H54 (cell line): ENCODE measurements around the gene ERH.

Experiments used
- DNase-seq: peaks from one replicate; pipeline ENCODE4 v3.0.0; 2011; ENCODE audit warnings: low spot score, mixed read lengths; ENCODE audit not compliant: insufficient read length
- FAIRE-seq: peaks from 3 replicates; lab custom pipeline; 2011; peaks lifted over from hg19 to GRCh38; lab: Jason Lieb, UNC
- POLR2A ChIP-seq: IDR thresholded peaks from 2 replicates; pipeline ENCODE4 v1.6.1; 2011; ENCODE audit warnings: low read depth, mild to moderate bottlenecking, low read length

ERH gene

GRCh38 chr14:69355607-69356281 is 42.4 kb downstream of the ERH start:
- FAIRE-seq (peak; percentile 74), DNase-seq (peak; percentile 53)
- no peak for TF ChIP-seq POLR2A

DNA sequence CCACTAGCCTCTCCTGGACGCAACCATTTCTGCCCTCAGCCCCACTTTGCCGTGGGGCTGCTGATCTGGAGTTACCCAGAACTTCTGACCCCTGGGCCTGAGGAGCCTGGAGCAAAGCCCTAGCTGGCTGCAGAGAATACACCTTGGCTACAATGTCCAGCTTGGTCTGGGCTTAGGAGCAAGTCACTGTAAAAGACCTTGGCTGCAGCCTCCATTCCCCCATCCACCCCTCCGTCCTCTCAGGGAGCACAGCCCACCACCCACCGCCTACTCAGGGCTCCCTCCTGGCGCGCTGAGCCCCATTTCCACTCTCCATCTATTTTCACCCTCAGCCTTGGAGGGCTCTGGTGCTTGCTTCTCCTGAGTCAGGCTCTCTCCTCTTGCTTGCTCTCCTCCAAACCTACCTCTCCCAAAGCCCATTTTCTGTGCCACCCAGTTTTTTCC is 42.9 kb downstream of the ERH start:
- no peak for TF ChIP-seq POLR2A
- DNase-seq: no peak
- FAIRE-seq: no peak

DNA sequence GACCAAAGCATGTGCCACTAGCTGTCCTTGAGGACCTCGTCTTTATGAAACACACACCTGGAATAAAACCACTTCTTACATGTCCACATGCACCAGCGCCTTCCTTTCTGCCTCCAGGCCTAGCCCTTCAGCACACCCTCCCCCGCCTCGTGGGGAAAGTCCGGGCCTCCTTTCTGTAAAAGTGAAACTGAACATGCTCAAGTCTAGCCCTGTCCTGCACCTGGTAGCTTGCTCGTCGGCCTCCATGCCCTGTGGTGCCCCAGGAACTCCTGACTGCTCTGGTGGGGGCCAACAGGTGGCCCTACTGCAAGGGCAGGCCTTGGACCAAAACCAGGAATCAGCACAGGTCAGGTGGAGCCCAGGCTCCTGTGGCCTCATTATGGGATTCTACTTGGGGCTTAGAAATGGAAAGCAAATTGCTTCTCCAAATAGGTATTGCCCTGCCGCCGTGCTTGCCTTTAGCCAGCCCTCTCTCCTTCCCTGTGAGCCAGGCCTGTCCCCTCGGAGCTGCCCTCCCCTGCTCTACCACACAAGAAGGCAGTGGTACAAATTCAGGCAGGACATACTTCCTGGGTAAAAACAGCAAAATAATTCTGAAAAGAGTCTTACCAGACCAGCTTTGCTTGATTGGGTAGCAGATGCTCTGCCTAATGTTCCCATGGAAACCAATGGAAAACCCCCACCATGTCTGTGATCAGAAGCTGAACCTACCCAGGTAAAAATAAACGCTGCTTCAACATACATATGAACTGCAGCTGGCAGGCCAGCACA is 43.5 kb downstream of the ERH start:
- no peak for TF ChIP-seq POLR2A
- DNase-seq (no peak), FAIRE-seq (no peak)

GRCh38 chr14:69353168-69353567 is 44.9 kb downstream of the ERH start:
- FAIRE-seq: no peak
- no peak for TF ChIP-seq POLR2A
- no peak for DNase-seq

DNA sequence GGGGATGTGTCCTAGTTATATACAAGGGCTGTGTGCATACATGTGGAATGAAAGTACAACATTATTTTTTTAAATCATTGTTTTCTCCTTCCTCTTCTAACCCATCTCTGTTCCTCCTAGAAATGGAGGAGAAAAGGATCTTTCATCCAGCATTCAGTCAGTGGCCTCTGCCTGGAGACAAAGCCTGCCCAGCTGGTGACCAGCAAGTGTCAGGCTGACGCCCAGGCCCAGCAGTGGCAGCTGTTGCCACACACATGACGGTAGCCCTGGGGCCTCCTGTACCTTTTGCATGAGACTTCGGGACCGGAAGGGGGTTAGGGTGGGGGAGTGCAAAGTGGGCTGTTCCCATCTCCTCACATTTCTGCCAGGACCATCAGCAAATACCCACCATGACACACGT is 46.2 kb downstream of the ERH start:
- no peak for DNase-seq
- no peak for TF ChIP-seq POLR2A
- no peak for FAIRE-seq

DNA sequence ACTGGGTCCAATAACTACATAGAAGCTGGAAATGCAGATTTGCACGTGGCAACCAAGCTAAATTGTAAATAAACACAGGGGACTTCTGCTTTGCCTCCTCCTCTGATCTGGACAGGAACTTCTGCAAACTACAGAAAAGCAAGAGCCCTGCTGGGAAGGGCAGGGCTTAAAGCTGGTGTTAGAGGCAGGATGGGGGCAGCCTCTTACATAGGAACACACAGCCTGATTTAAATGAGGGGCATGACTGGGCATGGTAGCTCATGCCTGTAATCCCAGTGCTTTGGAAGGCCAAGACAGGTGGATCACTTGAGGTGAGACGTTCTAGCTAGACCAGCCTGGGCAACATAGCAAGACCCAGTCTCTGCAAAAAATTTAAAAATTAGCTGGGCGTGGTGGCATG is 46.7 kb downstream of the ERH start:
- FAIRE-seq (no peak), DNase-seq (no peak)
- no peak for TF ChIP-seq POLR2A

DNA sequence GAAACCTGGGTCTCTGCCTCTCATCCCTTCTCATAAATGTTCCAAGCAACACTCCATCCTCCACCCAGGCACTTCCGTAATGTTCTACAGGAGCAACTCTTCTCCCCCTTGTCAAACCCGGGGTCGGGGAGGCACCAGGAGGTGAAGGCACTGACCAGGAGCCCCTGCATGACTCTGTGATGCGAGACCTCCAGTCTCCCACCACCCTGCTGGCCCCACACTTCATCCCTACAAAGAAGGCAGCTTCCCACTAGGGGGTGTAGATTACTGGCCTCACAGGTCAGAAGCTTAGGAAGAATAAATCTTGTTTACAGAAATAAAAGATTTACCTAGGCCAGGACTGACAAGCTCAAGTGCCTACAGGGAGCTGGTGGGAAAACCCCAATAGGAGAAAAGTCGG is 47.2 kb downstream of the ERH start:
- FAIRE-seq: no peak
- no peak for TF ChIP-seq POLR2A

DNA sequence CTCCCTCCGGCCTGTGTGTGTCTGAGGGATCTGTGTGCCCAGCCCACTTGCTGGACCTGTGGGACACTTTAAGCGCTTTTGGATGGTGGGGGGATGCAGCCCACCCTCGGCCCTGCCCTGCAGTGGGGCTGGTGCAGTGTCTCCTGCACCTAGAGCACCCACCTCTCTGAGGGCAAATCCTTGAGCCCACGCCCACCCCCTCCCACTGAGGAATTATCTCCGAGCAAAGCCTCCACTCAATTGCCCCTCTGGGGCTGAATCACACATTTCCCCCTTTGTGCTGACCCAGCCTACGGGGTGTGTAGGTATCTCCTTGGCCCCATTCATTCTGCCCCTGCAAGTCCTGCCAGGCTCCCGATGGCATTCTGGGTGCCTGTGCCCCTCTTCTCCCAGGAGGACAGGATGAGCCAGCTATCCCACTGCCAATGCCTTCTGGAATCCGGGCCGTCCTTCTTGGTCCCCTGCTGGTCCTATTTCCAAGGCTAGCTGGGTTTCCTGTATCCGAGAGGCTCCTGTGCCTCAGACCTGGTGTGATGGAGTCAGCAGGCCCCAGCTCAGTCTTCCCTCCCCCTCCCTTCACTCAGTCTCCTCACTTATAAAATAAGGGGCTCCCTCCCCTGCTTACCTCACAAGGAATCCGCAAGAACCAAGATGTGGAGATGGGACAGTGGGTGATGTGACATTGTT is 48.9 kb downstream of the ERH start:
- no peak for DNase-seq
- no peak for FAIRE-seq
- TF ChIP-seq POLR2A: no peak

More for the DNA sequence above, 47.2 kb downstream of the ERH start:
- DNase-seq: no peak

- no peak for DNase-seq
- TF ChIP-seq POLR2A: no peak
- no peak for FAIRE-seq
Measured at GRCh38 chr14:69346710-69347109, 51.4 kb downstream of the ERH start.

DNA sequence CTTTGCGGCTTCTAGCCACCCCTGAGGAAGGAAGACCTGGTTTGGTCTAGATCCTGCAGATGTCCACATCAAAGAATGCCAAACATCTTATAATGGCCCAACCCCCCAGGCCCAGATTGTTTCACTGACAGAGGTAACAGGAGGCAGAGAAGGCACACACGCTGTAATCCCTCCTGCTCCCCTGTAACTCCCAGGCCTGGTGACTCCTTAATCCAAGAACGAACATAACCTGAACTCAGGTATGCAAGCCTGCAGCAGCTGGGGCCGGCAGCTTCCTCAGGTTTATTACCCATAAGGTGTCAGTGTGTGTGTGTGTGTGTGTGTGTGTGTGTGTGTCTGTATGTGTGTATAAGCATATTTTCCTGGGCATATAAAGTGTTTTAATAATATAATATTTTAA is 52.7 kb downstream of the ERH start:
- no peak for FAIRE-seq
- no peak for DNase-seq
- TF ChIP-seq POLR2A: no peak

GRCh38 chr14:69344171-69344570 is 53.9 kb downstream of the ERH start:
- TF ChIP-seq POLR2A: no peak
- no peak for FAIRE-seq
- DNase-seq: no peak

DNA sequence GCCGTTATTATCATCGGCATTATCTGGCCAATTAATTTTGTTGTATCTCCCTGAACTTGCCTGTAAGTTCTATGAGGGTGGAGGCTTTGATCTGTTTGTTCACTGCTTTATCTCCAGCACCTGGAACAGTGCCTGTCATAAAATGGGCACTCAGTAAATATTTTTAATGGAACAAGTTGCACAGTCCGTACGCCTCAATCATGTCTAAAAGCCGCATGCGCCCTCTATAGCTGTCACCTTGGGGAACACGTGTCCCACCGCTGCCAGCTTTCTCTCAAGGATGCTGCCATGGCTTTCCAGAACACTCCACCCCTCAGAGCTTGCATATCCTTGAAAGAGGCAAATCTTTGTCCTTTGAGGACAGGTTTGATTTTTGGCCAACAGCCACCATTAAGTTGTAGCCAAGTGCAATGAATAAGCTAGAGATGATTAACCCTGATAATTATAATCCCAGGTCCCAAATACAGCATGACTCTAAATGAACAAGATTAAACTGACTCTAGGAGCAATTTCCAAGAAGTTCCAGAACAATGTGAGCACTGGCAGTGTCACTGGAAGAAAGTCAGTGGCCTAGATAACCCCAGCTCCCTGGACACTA is 55.1 kb downstream of the ERH start:
- TF ChIP-seq POLR2A: no peak
- FAIRE-seq: no peak
- DNase-seq: no peak

- DNase-seq: no peak
- TF ChIP-seq POLR2A: no peak
- FAIRE-seq: no peak
Measured at GRCh38 chr14:69339426-69339825, 58.7 kb downstream of the ERH start.

DNA sequence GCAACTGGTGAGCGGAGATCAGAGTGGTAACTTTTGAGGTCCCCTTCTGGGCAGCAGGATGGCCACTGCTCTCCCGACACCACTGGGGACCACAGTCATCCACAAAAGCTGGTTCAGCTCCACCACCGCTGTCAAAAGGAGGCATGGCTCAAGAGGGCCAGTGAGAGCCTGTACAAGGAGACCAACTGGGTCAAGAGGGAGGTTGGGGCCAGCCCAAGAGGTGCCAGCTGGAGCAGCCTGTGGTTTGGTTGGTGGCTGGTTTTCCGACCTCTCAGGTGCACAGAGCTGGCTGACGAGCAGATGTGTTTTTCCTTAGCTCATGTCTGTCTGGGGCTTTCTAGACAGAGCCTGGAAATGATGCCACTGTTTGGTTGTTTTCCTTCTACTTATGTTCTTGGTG is 60.1 kb downstream of the ERH start:
- DNase-seq (no peak), FAIRE-seq (no peak)
- TF ChIP-seq POLR2A: no peak
